AG04449 (cell line): Measurements from ENCODE around the gene UBN2.

Source experiments
- CTCF ChIA-PET: fragments of 350-600 bp; formaldehyde crosslinking; extraction: SDS; loops from one replicate; lab custom pipeline; 2021; ENCODE audit warnings: antibody characterized with exemption; lab: Yijun Ruan, JAX
- POLR2A ChIA-PET: fragments of 400-600, 350-600 bp; formaldehyde crosslinking; extraction: SDS; loops from one replicate; lab custom pipeline; 2020; ENCODE audit warnings: antibody characterized with exemption, inconsistent platforms; lab: Yijun Ruan, JAX
- DNase-seq: peaks from one replicate; pipeline ENCODE4 v3.0.0-alpha.2; 2010; ENCODE audit warnings: low read depth, low spot score
- H3K4me3 ChIP-seq: 2 replicates; pipeline ENCODE4 v1.5.1; 2011; ENCODE audit warnings: low read depth, mild to moderate bottlenecking, control low read depth, low read length
- CTCF ChIP-seq: IDR thresholded peaks from one replicate; pipeline ENCODE4 v1.5.1; 2011; ENCODE audit warnings: mild to moderate bottlenecking, moderate library complexity, low read length, control low read depth, inconsistent platforms; ENCODE audit not compliant: insufficient read depth; ENCODE audit errors: missing control alignments

UBN2 gene

GRCh38 chr7:139345042-139345441 lies 114.0 kb downstream of the UBN2 start:
- POLR2A ChIA-PET, result no interaction called here
- CTCF ChIA-PET, result interaction anchor here (0.6 kb wide), 1 partner anchor 9 kb away, joined by 4 read pairs; no protein-coding TSS in a partner anchor
- H3K4me3 ChIP-seq, result no peak overlapping the region
- no peak for TF ChIP-seq CTCF
- no peak for DNase-seq

- H3K4me3 ChIP-seq, result no peak overlapping the region
- TF ChIP-seq CTCF, result no peak
- CTCF ChIA-PET, result no interaction called here
- DNase-seq, result no peak
- POLR2A ChIA-PET, result no interaction called here
Measured at GRCh38 chr7:139351027-139351426, 120.0 kb downstream of the UBN2 start.

GRCh38 chr7:139354729-139355128 lies 123.7 kb downstream of the UBN2 start:
- ChIA-PET POLR2A (no interaction called here), CTCF (no interaction called here)

GRCh38 chr7:139355320-139355719 lies 124.3 kb downstream of the UBN2 start:
- no peak for DNase-seq
- no peak for TF ChIP-seq CTCF
- ChIA-PET CTCF (no interaction called here), POLR2A (no interaction called here)
- H3K4me3 ChIP-seq, result no peak overlapping the region

More at GRCh38 chr7:139354729-139355128, 123.7 kb downstream of the UBN2 start:
- no peak for TF ChIP-seq CTCF
- no peak for DNase-seq
- no peak overlapping the region for H3K4me3 ChIP-seq
